ENCODE results near the gene WDR19. TPM values are rescaled to one million over a fixed set of nuclear protein-coding genes. Genes with fewer than 3 reads are reported as not detected.

Gene WDR19
- total RNA-seq, 1 experiment from 2014 or later: 16.0 TPM

GRCh38 chr4:39330353-39330752 lies 148.0 kb downstream of the WDR19 start:
- Histone ChIP-seq H3K4me3 (ENCODE audit: low read depth in 2 of 2, low read length in 2 of 2) (no peak overlapping the region), H3K36me3 (ENCODE audit: control insufficient read depth, insufficient read depth, low read length) (no peaks in the 10 kb centered on the region), H3K9me3 (ENCODE audit: control insufficient read depth, insufficient read depth, low read depth, low read length) (no peaks in the 10 kb centered on the region), H3K27ac (ENCODE audit: low read length) (no peak overlapping the region), H3K4me1 (ENCODE audit: control insufficient read depth, insufficient read depth, low read length) (no peaks in the 10 kb centered on the region), H3K27me3 (ENCODE audit: control insufficient read depth, insufficient read depth, low read length) (no peaks in the 10 kb centered on the region)
- TF ChIP-seq TCF7L2 (IDR thresholded peaks at IDR 0.05; ENCODE audit: low read depth, low read length) (no peak), POLR2AphosphoS5 (IDR thresholded peaks at IDR 0.05; ENCODE audit: low read depth, low read length) (no peak), SIN3A (IDR thresholded peaks at IDR 0.05; ENCODE audit: borderline replicate concordance, insufficient read depth, low read depth, low read length) (no peak)
- TF ChIP-seq, protein P1, sequence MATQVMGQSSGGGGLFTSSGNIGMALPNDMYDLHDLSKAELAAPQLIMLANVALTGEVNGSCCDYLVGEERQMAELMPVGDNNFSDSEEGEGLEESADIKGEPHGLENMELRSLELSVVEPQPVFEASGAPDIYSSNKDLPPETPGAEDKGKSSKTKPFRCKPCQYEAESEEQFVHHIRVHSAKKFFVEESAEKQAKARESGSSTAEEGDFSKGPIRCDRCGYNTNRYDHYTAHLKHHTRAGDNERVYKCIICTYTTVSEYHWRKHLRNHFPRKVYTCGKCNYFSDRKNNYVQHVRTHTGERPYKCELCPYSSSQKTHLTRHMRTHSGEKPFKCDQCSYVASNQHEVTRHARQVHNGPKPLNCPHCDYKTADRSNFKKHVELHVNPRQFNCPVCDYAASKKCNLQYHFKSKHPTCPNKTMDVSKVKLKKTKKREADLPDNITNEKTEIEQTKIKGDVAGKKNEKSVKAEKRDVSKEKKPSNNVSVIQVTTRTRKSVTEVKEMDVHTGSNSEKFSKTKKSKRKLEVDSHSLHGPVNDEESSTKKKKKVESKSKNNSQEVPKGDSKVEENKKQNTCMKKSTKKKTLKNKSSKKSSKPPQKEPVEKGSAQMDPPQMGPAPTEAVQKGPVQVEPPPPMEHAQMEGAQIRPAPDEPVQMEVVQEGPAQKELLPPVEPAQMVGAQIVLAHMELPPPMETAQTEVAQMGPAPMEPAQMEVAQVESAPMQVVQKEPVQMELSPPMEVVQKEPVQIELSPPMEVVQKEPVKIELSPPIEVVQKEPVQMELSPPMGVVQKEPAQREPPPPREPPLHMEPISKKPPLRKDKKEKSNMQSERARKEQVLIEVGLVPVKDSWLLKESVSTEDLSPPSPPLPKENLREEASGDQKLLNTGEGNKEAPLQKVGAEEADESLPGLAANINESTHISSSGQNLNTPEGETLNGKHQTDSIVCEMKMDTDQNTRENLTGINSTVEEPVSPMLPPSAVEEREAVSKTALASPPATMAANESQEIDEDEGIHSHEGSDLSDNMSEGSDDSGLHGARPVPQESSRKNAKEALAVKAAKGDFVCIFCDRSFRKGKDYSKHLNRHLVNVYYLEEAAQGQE (IDR thresholded peaks at IDR 0.05; ENCODE audit: insufficient read depth in 1 of 2, low read depth in 2 of 2, low read length in 1 of 2): no peak
- TF ChIP-seq, protein P2, sequence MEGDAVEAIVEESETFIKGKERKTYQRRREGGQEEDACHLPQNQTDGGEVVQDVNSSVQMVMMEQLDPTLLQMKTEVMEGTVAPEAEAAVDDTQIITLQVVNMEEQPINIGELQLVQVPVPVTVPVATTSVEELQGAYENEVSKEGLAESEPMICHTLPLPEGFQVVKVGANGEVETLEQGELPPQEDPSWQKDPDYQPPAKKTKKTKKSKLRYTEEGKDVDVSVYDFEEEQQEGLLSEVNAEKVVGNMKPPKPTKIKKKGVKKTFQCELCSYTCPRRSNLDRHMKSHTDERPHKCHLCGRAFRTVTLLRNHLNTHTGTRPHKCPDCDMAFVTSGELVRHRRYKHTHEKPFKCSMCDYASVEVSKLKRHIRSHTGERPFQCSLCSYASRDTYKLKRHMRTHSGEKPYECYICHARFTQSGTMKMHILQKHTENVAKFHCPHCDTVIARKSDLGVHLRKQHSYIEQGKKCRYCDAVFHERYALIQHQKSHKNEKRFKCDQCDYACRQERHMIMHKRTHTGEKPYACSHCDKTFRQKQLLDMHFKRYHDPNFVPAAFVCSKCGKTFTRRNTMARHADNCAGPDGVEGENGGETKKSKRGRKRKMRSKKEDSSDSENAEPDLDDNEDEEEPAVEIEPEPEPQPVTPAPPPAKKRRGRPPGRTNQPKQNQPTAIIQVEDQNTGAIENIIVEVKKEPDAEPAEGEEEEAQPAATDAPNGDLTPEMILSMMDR (IDR thresholded peaks at IDR 0.05): no peak
- no TSS peak for BruUV-seq (replicated peaks)
- ChIA-PET CTCF (no interaction called here), POLR2A (interaction anchor here (0.6 kb wide), 1 partner anchor 83 kb away, joined by 3 read pairs; no protein-coding TSS in a partner anchor)
- intact Hi-C loops (cut with micrococcal nuclease; ENCODE audit: unreplicated experiment): no loop called here
- no peak for ATAC-seq
- in situ Hi-C loops (cut with HindIII; ENCODE audit: low pct_unique_long_range_greater_than_20kb, low sequenced_read_pairs): no loop called here
- DNase-seq (ENCODE audit: low read depth, low spot score): no peak

DNA sequence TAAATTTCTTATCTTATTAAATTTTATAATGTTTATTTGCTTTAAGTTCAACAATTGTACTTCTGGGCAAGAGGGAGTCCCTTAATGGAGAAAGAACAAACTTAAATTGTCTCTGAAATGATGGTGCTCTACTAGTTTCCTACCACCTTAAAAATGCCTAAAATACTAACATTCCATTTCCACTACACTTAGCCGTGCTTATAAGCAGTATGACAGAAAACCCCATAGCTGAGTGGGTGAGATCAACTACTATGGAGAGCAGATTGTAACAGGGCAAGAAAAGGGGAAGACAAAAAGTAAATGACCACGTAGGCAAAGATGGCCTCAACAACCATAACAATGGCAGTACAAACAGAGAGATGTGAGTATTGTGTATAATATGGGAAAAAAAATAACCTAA lies 148.9 kb downstream of the WDR19 start:
- POLR2A ChIA-PET: no interaction called here
- DNase-seq (ENCODE audit: low read depth, low spot score): no peak
- Histone ChIP-seq H3K36me3 (ENCODE audit: control insufficient read depth, insufficient read depth, low read length) (no peaks in the 10 kb centered on the region), H3K4me3 (ENCODE audit: low read depth in 2 of 2, low read length in 2 of 2) (no peak overlapping the region), H3K27ac (ENCODE audit: low read length) (no peak overlapping the region), H3K27me3 (ENCODE audit: control insufficient read depth, insufficient read depth, low read length) (no peaks in the 10 kb centered on the region), H3K4me1 (ENCODE audit: control insufficient read depth, insufficient read depth, low read length) (no peaks in the 10 kb centered on the region), H3K9me3 (ENCODE audit: control insufficient read depth, insufficient read depth, low read depth, low read length) (no peaks in the 10 kb centered on the region)
- in situ Hi-C loops (cut with HindIII; ENCODE audit: low pct_unique_long_range_greater_than_20kb, low sequenced_read_pairs): no loop called here
- CTCF ChIA-PET: no interaction called here
- no TSS peak for BruUV-seq (replicated peaks)
- TF ChIP-seq, protein P2 (IDR thresholded peaks at IDR 0.05): no peak
- TF ChIP-seq POLR2AphosphoS5 (IDR thresholded peaks at IDR 0.05; ENCODE audit: low read depth, low read length) (no peak), SIN3A (IDR thresholded peaks at IDR 0.05; ENCODE audit: borderline replicate concordance, insufficient read depth, low read depth, low read length) (no peak), TCF7L2 (IDR thresholded peaks at IDR 0.05; ENCODE audit: low read depth, low read length) (no peak)
- TF ChIP-seq, protein P1 (IDR thresholded peaks at IDR 0.05; ENCODE audit: insufficient read depth in 1 of 2, low read depth in 2 of 2, low read length in 1 of 2): no peak
- ATAC-seq: no peak
- intact Hi-C loops (cut with micrococcal nuclease; ENCODE audit: unreplicated experiment): no loop called here

Other genes starting within 250 kb of the WDR19 start
- gene TMEM156, start 150.1 kb upstream of the WDR19 start, total RNA-seq (2021; ENCODE audit: unreplicated experiment): 5.8 TPM
- gene KLHL5, start 120.3 kb upstream of the WDR19 start, total RNA-seq (2021; ENCODE audit: unreplicated experiment): 128 TPM
- 34.4 TPM for gene RFC1, start 183.8 kb downstream of the WDR19 start, total RNA-seq (2021; ENCODE audit: unreplicated experiment)
- not detected for gene KLB, start 224.4 kb downstream of the WDR19 start, total RNA-seq (2021; ENCODE audit: unreplicated experiment)